ENCODE data around the gene HEPACAM2. TPM values are rescaled to one million over a fixed set of nuclear protein-coding genes. Genes with fewer than 3 reads are reported as not detected.

HEPACAM2 gene
- total and polyA plus RNA-seq, 2 of the 8 experiments (the other 6 are each of a cell fraction or from before 2014, with no cell fraction given), result not detected

GRCh38 chr7:93140582-93141191 is 85.6 kb downstream of the HEPACAM2 start (continued):
- TF ChIP-seq SAP30 (IDR thresholded peaks at IDR 0.05; ENCODE audit: insufficient read depth, insufficient replicate concordance, low read length), result no peak
- TF ChIP-seq, protein P1, sequence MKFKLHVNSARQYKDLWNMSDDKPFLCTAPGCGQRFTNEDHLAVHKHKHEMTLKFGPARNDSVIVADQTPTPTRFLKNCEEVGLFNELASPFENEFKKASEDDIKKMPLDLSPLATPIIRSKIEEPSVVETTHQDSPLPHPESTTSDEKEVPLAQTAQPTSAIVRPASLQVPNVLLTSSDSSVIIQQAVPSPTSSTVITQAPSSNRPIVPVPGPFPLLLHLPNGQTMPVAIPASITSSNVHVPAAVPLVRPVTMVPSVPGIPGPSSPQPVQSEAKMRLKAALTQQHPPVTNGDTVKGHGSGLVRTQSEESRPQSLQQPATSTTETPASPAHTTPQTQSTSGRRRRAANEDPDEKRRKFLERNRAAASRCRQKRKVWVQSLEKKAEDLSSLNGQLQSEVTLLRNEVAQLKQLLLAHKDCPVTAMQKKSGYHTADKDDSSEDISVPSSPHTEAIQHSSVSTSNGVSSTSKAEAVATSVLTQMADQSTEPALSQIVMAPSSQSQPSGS (IDR thresholded peaks at IDR 0.05; ENCODE audit: low read length), result no peak
- TF ChIP-seq POLR2AphosphoS5 (IDR thresholded peaks at IDR 0.05; ENCODE audit: low read depth, low read length), result no peak
